Measurements from ENCODE around the gene SFN. TPM values are rescaled to one million over a fixed set of nuclear protein-coding genes. Genes with fewer than 3 reads are reported as not detected.

The SFN gene
- total RNA-seq, 1 donor from 2014 or later, result 14.5 TPM

GRCh38 chr1:26827106-26827604 is 35.8 kb upstream of the SFN start:
- Mint-ChIP-seq H3K36me3 (ENCODE audit: low read depth, unreplicated experiment) (peaks cover 8% of the 10 kb centered on the region), H3K27ac (ENCODE audit: unreplicated experiment) (no peak overlapping the region), H3K9me3 (ENCODE audit: unreplicated experiment) (peaks cover 4% of the 10 kb centered on the region), H3K27me3 (ENCODE audit: low read depth, unreplicated experiment) (no peaks in the 10 kb centered on the region), H3K4me3 (ENCODE audit: unreplicated experiment) (peak overlapping the region; percentile 91), H3K4me1 (ENCODE audit: low read depth, unreplicated experiment) (peaks cover 24% of the 10 kb centered on the region)
- Histone ChIP-seq H3K27ac (ENCODE audit: low read depth, low read length) (no peak overlapping the region), H3K27me3 (ENCODE audit: insufficient read depth, low read length) (no peaks in the 10 kb centered on the region), H2AFZ (ENCODE audit: low read depth, low read length) (no peak overlapping the region), H3K4me2 (ENCODE audit: low read length) (peak overlapping the region; percentile 100), H4K20me1 (ENCODE audit: insufficient read depth, low read length) (peaks cover 48% of the 10 kb centered on the region), H3K4me3 (ENCODE audit: insufficient read depth, low read depth, low read length) (peak overlapping the region; percentile 64), H3K9me3 (ENCODE audit: insufficient read depth, low read depth, low read length) (no peaks in the 10 kb centered on the region), H3K9ac (ENCODE audit: low read length) (peak overlapping the region; percentile 84), H3K4me1 (ENCODE audit: insufficient read depth, low read length) (peaks cover 6% of the 10 kb centered on the region), H3K79me2 (ENCODE audit: insufficient read depth, low read length) (peaks cover 48% of the 10 kb centered on the region), H3K36me3 (ENCODE audit: insufficient read depth, low read length) (peaks cover 3% of the 10 kb centered on the region)
- DNase-seq (ENCODE audit: low read depth) (no peak), FAIRE-seq (no peak)
- TF ChIP-seq, protein P1, sequence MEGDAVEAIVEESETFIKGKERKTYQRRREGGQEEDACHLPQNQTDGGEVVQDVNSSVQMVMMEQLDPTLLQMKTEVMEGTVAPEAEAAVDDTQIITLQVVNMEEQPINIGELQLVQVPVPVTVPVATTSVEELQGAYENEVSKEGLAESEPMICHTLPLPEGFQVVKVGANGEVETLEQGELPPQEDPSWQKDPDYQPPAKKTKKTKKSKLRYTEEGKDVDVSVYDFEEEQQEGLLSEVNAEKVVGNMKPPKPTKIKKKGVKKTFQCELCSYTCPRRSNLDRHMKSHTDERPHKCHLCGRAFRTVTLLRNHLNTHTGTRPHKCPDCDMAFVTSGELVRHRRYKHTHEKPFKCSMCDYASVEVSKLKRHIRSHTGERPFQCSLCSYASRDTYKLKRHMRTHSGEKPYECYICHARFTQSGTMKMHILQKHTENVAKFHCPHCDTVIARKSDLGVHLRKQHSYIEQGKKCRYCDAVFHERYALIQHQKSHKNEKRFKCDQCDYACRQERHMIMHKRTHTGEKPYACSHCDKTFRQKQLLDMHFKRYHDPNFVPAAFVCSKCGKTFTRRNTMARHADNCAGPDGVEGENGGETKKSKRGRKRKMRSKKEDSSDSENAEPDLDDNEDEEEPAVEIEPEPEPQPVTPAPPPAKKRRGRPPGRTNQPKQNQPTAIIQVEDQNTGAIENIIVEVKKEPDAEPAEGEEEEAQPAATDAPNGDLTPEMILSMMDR (IDR thresholded peaks at IDR 0.05; ENCODE audit: insufficient read depth, low read depth, low read length), result no peak
- TF ChIP-seq EZH2 (IDR thresholded peaks at IDR 0.05; ENCODE audit: insufficient read depth, low read length), result no peak

- H3K4me3 Mint-ChIP-seq (ENCODE audit: unreplicated experiment), result peak overlapping the region; percentile 91
- peak overlapping the region; percentile 80 for H3K27ac Mint-ChIP-seq (ENCODE audit: unreplicated experiment)
- TF ChIP-seq, protein P1 (IDR thresholded peaks at IDR 0.05; ENCODE audit: insufficient read depth, low read depth, low read length), result no peak
- no peak for TF ChIP-seq EZH2 (IDR thresholded peaks at IDR 0.05; ENCODE audit: insufficient read depth, low read length)
- Histone ChIP-seq H3K27me3 (ENCODE audit: insufficient read depth, low read length) (no peaks in the 10 kb centered on the region), H3K27ac (ENCODE audit: low read depth, low read length) (no peak overlapping the region), H3K9me3 (ENCODE audit: insufficient read depth, low read depth, low read length) (no peaks in the 10 kb centered on the region), H4K20me1 (ENCODE audit: insufficient read depth, low read length) (peaks cover 54% of the 10 kb centered on the region), H3K4me1 (ENCODE audit: insufficient read depth, low read length) (peaks cover 6% of the 10 kb centered on the region), H3K4me3 (ENCODE audit: insufficient read depth, low read depth, low read length) (peak overlapping the region; percentile 64), H3K4me2 (ENCODE audit: low read length) (peak overlapping the region; percentile 100), H3K79me2 (ENCODE audit: insufficient read depth, low read length) (peaks cover 48% of the 10 kb centered on the region), H3K9ac (ENCODE audit: low read length) (peak overlapping the region; percentile 84), H3K36me3 (ENCODE audit: insufficient read depth, low read length) (peaks cover 5% of the 10 kb centered on the region), H2AFZ (ENCODE audit: low read depth, low read length) (no peak overlapping the region)
- H3K36me3 Mint-ChIP-seq (ENCODE audit: low read depth, unreplicated experiment), result peaks cover 8% of the 10 kb centered on the region
- H3K27me3 Mint-ChIP-seq (ENCODE audit: low read depth, unreplicated experiment), result no peaks in the 10 kb centered on the region
- peaks cover 24% of the 10 kb centered on the region for H3K4me1 Mint-ChIP-seq (ENCODE audit: low read depth, unreplicated experiment)
- FAIRE-seq (no peak), DNase-seq (ENCODE audit: low read depth) (no peak)
- H3K9me3 Mint-ChIP-seq (ENCODE audit: unreplicated experiment), result peaks cover 4% of the 10 kb centered on the region
These were observed 35.3 kb upstream of the SFN start for GRCh38 chr1:26827663-26828062.

- Mint-ChIP-seq H3K36me3 (ENCODE audit: low read depth, unreplicated experiment) (peaks cover 10% of the 10 kb centered on the region), H3K9me3 (ENCODE audit: unreplicated experiment) (no peaks in the 10 kb centered on the region), H3K4me1 (ENCODE audit: low read depth, unreplicated experiment) (peaks cover 24% of the 10 kb centered on the region), H3K27me3 (ENCODE audit: low read depth, unreplicated experiment) (no peaks in the 10 kb centered on the region), H3K27ac (ENCODE audit: unreplicated experiment) (no peak overlapping the region), H3K4me3 (ENCODE audit: unreplicated experiment) (peak overlapping the region; percentile 91)
- H3K9me3 ChIP-seq (ENCODE audit: insufficient read depth, low read depth, low read length), result no peaks in the 10 kb centered on the region
- H3K9ac ChIP-seq (ENCODE audit: low read length), result no peak overlapping the region
- H4K20me1 ChIP-seq (ENCODE audit: insufficient read depth, low read length), result peaks cover 54% of the 10 kb centered on the region
- H2AFZ ChIP-seq (ENCODE audit: low read depth, low read length), result no peak overlapping the region
- H3K4me2 ChIP-seq (ENCODE audit: low read length), result peak overlapping the region; percentile 51
- no peak for TF ChIP-seq EZH2 (IDR thresholded peaks at IDR 0.05; ENCODE audit: insufficient read depth, low read length)
- TF ChIP-seq, protein P1 (IDR thresholded peaks at IDR 0.05; ENCODE audit: insufficient read depth, low read depth, low read length), result no peak
- no peak overlapping the region for H3K4me3 ChIP-seq (ENCODE audit: insufficient read depth, low read depth, low read length)
- H3K79me2 ChIP-seq (ENCODE audit: insufficient read depth, low read length), result peaks cover 48% of the 10 kb centered on the region
- no peaks in the 10 kb centered on the region for H3K27me3 ChIP-seq (ENCODE audit: insufficient read depth, low read length)
- peaks cover 11% of the 10 kb centered on the region for H3K36me3 ChIP-seq (ENCODE audit: insufficient read depth, low read length)
- peaks cover 6% of the 10 kb centered on the region for H3K4me1 ChIP-seq (ENCODE audit: insufficient read depth, low read length)
- H3K27ac ChIP-seq (ENCODE audit: low read depth, low read length), result no peak overlapping the region
- FAIRE-seq (no peak), DNase-seq (ENCODE audit: low read depth) (no peak)
These were observed 34.4 kb upstream of the SFN start for GRCh38 chr1:26828411-26828991.
